ENCODE results near the gene GLO1.

Gene GLO1

DNA sequence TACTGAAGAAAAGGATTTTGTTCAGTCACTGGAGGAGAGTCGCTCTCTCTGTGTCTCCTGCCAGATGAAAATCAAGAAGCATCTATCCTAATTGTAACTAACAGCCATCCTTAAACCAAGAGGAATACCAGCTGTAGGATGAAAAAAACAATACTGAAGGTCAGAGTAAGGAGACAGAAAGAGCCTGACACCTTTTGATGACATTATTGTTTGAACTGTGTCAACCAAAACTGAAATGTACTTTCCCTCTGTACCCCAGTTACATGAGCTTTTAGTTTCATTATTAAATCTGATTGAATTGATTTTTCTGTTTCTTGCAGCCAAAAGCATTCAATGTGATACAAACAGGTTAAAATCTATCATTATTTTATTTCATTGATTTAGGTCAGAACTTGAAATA, 46.0 kb downstream of the GLO1 start:
- no peak for ATAC-seq (ENCODE audit: low read depth)
- Histone ChIP-seq H3K4me3 (ENCODE audit: severe bottlenecking) (no peak overlapping the region), H3K4me1 (ENCODE audit: insufficient read depth, poor library complexity, severe bottlenecking) (no peaks in the 10 kb centered on the region), H3K27me3 (ENCODE audit: insufficient read depth, poor library complexity, severe bottlenecking) (no peaks in the 10 kb centered on the region), H3K36me3 (ENCODE audit: low read depth) (no peaks in the 10 kb centered on the region), H3K9me3 (ENCODE audit: severe bottlenecking) (no peaks in the 10 kb centered on the region), H3K27ac (ENCODE audit: poor library complexity, severe bottlenecking) (no peak overlapping the region)
- DNase-seq (ENCODE audit: low spot score): no peak
- TF ChIP-seq, protein P1, sequence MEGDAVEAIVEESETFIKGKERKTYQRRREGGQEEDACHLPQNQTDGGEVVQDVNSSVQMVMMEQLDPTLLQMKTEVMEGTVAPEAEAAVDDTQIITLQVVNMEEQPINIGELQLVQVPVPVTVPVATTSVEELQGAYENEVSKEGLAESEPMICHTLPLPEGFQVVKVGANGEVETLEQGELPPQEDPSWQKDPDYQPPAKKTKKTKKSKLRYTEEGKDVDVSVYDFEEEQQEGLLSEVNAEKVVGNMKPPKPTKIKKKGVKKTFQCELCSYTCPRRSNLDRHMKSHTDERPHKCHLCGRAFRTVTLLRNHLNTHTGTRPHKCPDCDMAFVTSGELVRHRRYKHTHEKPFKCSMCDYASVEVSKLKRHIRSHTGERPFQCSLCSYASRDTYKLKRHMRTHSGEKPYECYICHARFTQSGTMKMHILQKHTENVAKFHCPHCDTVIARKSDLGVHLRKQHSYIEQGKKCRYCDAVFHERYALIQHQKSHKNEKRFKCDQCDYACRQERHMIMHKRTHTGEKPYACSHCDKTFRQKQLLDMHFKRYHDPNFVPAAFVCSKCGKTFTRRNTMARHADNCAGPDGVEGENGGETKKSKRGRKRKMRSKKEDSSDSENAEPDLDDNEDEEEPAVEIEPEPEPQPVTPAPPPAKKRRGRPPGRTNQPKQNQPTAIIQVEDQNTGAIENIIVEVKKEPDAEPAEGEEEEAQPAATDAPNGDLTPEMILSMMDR (IDR thresholded peaks at IDR 0.05; ENCODE audit: poor library complexity, severe bottlenecking): no peak

DNA sequence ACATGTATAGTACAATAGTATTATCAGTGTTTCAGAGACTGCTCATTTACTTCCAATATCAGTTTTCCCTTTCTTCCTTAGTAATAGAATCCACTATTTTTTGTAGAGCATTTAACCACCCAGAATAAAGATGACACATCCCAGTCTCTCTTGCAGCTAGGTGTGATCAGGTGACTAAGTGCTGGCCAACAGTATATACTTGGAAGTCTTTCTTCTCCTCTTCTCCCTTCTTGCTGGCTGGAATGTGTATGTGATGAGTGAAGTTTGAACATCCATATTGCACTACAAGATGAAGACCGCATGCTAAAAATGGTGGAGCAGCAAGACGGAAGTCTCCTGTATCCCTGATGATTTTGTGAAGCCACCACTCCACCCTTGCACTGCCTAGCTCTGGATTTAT, 48.7 kb downstream of the GLO1 start:
- TF ChIP-seq, protein P1 (IDR thresholded peaks at IDR 0.05; ENCODE audit: poor library complexity, severe bottlenecking): no peak
- Histone ChIP-seq H3K27me3 (ENCODE audit: insufficient read depth, poor library complexity, severe bottlenecking) (no peaks in the 10 kb centered on the region), H3K36me3 (ENCODE audit: low read depth) (no peaks in the 10 kb centered on the region), H3K4me3 (ENCODE audit: severe bottlenecking) (no peak overlapping the region), H3K27ac (ENCODE audit: poor library complexity, severe bottlenecking) (no peak overlapping the region), H3K4me1 (ENCODE audit: insufficient read depth, poor library complexity, severe bottlenecking) (no peaks in the 10 kb centered on the region), H3K9me3 (ENCODE audit: severe bottlenecking) (no peaks in the 10 kb centered on the region)
- ATAC-seq (ENCODE audit: low read depth): no peak
- DNase-seq (ENCODE audit: low spot score): no peak

DNA sequence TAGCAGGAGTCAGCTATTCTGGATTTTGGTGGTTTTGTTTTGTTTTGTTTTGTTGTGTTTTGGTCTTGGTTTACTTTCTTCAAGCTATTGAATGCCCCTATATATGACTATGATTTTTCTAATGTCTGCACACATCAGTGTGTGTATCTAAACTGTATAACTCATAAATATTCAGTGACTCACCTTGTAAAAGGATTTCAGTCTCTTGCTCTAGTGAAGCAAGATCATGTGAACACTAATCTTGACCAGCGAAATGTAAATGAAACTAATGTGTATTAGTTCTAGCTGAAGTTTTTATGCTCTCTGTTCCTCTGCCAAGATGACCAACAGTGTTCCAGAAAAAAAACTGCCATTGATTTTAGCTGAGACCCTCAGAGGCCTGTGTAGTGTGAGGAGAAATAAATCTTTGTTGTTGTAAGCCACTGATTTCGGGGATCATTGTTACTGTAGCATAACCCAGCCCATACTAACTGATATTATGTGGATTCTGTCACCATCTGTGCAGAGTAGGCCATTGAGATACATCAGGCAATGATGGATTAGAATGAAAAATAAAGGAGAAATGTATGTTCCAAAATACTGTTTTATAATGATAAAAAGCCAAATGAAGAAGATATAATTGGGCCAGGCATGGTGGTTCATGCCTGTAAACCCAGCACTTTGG, 51.7 kb downstream of the GLO1 start:
- Histone ChIP-seq H3K9me3 (ENCODE audit: severe bottlenecking) (no peaks in the 10 kb centered on the region), H3K27me3 (ENCODE audit: insufficient read depth, poor library complexity, severe bottlenecking) (no peaks in the 10 kb centered on the region), H3K4me3 (ENCODE audit: severe bottlenecking) (no peak overlapping the region), H3K36me3 (ENCODE audit: low read depth) (no peaks in the 10 kb centered on the region), H3K27ac (ENCODE audit: poor library complexity, severe bottlenecking) (no peak overlapping the region), H3K4me1 (ENCODE audit: insufficient read depth, poor library complexity, severe bottlenecking) (no peaks in the 10 kb centered on the region)
- DNase-seq (ENCODE audit: low spot score) (no peak), ATAC-seq (ENCODE audit: low read depth) (peak; percentile 25; the same call in 1 of the 3 replicates)
- TF ChIP-seq, protein P1 (IDR thresholded peaks at IDR 0.05; ENCODE audit: poor library complexity, severe bottlenecking): no peak

DNA sequence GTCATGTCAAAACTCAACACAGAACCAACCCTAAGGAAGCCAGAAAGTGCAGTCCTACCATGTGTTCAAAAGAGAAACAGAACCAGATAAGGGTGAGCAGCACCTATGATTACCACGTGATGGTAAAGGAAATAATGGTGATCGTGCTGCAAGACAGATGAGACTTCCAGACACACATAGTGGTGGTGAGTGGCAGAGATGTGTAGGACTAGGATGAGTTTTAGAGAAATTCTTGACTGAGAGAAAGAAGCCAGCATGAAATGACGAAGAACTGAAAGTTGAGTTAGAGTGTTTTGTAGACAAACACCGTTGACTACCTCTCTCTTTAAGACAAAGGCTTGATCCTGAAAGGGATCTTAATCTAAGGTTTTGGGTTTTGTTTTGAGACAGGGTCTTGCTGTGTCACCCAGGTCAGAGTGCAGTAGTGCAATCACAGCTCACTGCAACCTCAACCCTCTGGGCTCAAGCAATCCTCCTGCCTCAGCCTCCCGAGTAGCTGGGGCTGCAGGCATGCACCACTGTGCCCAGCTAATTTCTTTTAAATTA, 52.7 kb downstream of the GLO1 start:
- no peaks in the 10 kb centered on the region for H3K4me1 ChIP-seq (ENCODE audit: insufficient read depth, poor library complexity, severe bottlenecking)
- no peak overlapping the region for H3K27ac ChIP-seq (ENCODE audit: poor library complexity, severe bottlenecking)
- ATAC-seq (ENCODE audit: low read depth): no peak
- H3K36me3 ChIP-seq (ENCODE audit: low read depth): no peaks in the 10 kb centered on the region
- no peaks in the 10 kb centered on the region for H3K9me3 ChIP-seq (ENCODE audit: severe bottlenecking)
- TF ChIP-seq, protein P1 (IDR thresholded peaks at IDR 0.05; ENCODE audit: poor library complexity, severe bottlenecking): no peak
- H3K4me3 ChIP-seq (ENCODE audit: severe bottlenecking): no peak overlapping the region
- no peak for DNase-seq (ENCODE audit: low spot score)
- no peaks in the 10 kb centered on the region for H3K27me3 ChIP-seq (ENCODE audit: insufficient read depth, poor library complexity, severe bottlenecking)

DNA sequence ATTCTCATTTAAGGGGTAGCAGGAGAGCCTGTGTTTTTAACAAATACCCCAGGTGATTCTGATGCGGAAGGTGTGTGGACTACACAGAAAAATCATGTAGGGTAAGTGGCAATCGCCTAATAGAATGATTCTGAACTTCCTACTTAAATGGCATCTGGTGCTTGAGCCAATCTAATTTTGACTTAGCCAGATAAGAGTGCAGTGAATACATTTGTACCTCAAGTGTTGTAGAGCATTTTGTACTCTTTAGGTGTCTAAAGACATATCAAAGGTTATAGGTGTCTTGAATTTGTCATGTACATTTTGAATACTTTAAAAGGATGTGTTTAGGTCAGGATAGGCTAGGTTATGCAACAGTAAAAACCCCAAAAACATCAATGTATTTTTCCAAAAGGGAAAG, 53.2 kb downstream of the GLO1 start:
- no peak for DNase-seq (ENCODE audit: low spot score)
- H3K4me3 ChIP-seq (ENCODE audit: severe bottlenecking): no peak overlapping the region
- TF ChIP-seq, protein P1 (IDR thresholded peaks at IDR 0.05; ENCODE audit: poor library complexity, severe bottlenecking): no peak
- H3K4me1 ChIP-seq (ENCODE audit: insufficient read depth, poor library complexity, severe bottlenecking): no peaks in the 10 kb centered on the region
- no peak for ATAC-seq (ENCODE audit: low read depth)
- H3K27me3 ChIP-seq (ENCODE audit: insufficient read depth, poor library complexity, severe bottlenecking): no peaks in the 10 kb centered on the region
- no peaks in the 10 kb centered on the region for H3K36me3 ChIP-seq (ENCODE audit: low read depth)
- no peaks in the 10 kb centered on the region for H3K9me3 ChIP-seq (ENCODE audit: severe bottlenecking)
- no peak overlapping the region for H3K27ac ChIP-seq (ENCODE audit: poor library complexity, severe bottlenecking)
